Endothelial cell of umbilical vein (primary cell): ENCODE results near the gene FAM187B. TPM values are rescaled to one million over a fixed set of nuclear protein-coding genes. Genes with fewer than 3 reads are reported as not detected.

Experiments used
- BruUV-seq: library from RNA; stranded (reverse); fragments of 400-500 nt; replicated peaks from 2 replicates; lab custom pipeline; 2021; lab: Mats Ljungman, UMichigan
- CTCF ChIA-PET: fragments of 300-600, 350-600 bp; sonication (Branson Sonifier 250); formaldehyde crosslinking; loops from one replicate; lab custom pipeline; 2021; ENCODE audit warnings: antibody characterized with exemption, inconsistent platforms; lab: Charles Lee
- POLR2A ChIA-PET: fragments of 300-600, 350-600 bp; sonication (Branson Sonifier 250); formaldehyde crosslinking; loops from one replicate; lab custom pipeline; 2021; ENCODE audit warnings: antibody characterized with exemption, inconsistent platforms; lab: Charles Lee
- DNase-seq: peaks from one replicate; pipeline ENCODE4 v3.0.0-alpha.2; 2011; ENCODE audit warnings: low read depth, low spot score
- FAIRE-seq: peaks from 2 replicates; lab custom pipeline; 2011; peaks lifted over from hg19 to GRCh38; lab: Jason Lieb, UNC
- H2AFZ ChIP-seq: 2 replicates; pipeline ENCODE4 v1.6.0; 2012; ENCODE audit warnings: low read depth, low read length, control low read depth, inconsistent platforms
- H3K27ac ChIP-seq: 2 replicates; pipeline ENCODE4 v1.5.1; 2011; ENCODE audit warnings: low read depth, mild to moderate bottlenecking, control low read depth, low read length, moderate library complexity; ENCODE audit not compliant: insufficient read depth
- H3K27me3 ChIP-seq, 2 experiments: 2 replicates each; pipeline versions ENCODE4 v1.6.0 to v1.6.1; 2011; ENCODE audit warnings: low read length in 2 of 2, mixed read lengths in 1 of 2; ENCODE audit not compliant: control insufficient read depth in 2 of 2, insufficient read depth in 2 of 2
- H3K36me3 ChIP-seq, 2 experiments: 2 replicates in 1 of 2; 3 replicates in 1 of 2; pipeline ENCODE4 v1.5.1; 2011; ENCODE audit warnings: low read length in 2 of 2, mild to moderate bottlenecking in 1 of 2, moderate library complexity in 1 of 2; ENCODE audit not compliant: control insufficient read depth in 2 of 2, insufficient read depth in 2 of 2; ENCODE audit errors: extremely low read depth in 1 of 2
- H3K4me1 ChIP-seq: 3 replicates; pipeline ENCODE4 v1.5.1; 2011; ENCODE audit warnings: mild to moderate bottlenecking, low read length; ENCODE audit not compliant: control insufficient read depth, insufficient read depth; ENCODE audit errors: extremely low read depth
- H3K4me2 ChIP-seq: 2 replicates; pipeline ENCODE4 v1.6.1; 2011; ENCODE audit warnings: low read length, control low read depth, mixed read lengths; ENCODE audit not compliant: insufficient read depth
- H3K4me3 ChIP-seq, 3 experiments: fragments of 200-600 bp in 1 of 3; sonication (generic), shearing (Covaris generic) in 1 of 3; replicated peaks in 1 of 3; 2 replicates each; pipeline ENCODE4 v1.5.1; 2011 to 2016; ENCODE audit warnings: control low read depth in 3 of 3, low read length in 3 of 3, mild to moderate bottlenecking in 2 of 3, inconsistent platforms in 1 of 3, low read depth in 1 of 3, moderate library complexity in 1 of 3; ENCODE audit not compliant: insufficient read depth in 1 of 3
- H3K79me2 ChIP-seq: 2 replicates; pipeline ENCODE4 v1.6.0; 2012; ENCODE audit warnings: low read length, inconsistent platforms; ENCODE audit not compliant: control insufficient read depth, insufficient read depth
- H3K9ac ChIP-seq: replicated peaks from 2 replicates; pipeline ENCODE3; 2011; ENCODE audit warnings: low read length, control low read depth; ENCODE audit not compliant: insufficient read depth; ENCODE audit errors: extremely low read depth
- H3K9me1 ChIP-seq: replicated peaks from 3 replicates; pipeline ENCODE4 v1.6.0; 2011; ENCODE audit warnings: mild to moderate bottlenecking, low read length; ENCODE audit not compliant: control insufficient read depth, insufficient read depth; ENCODE audit errors: extremely low read depth
- H3K9me3 ChIP-seq: replicated peaks from 2 replicates; pipeline ENCODE4 v1.5.1; 2012; ENCODE audit warnings: low read length, inconsistent platforms; ENCODE audit not compliant: control insufficient read depth, insufficient read depth
- H4K20me1 ChIP-seq: replicated peaks from 2 replicates; pipeline ENCODE3; 2011; ENCODE audit warnings: mild to moderate bottlenecking, low read length; ENCODE audit not compliant: control insufficient read depth, insufficient read depth; ENCODE audit errors: extremely low read depth
- CTCF ChIP-seq, 2 donors: IDR thresholded peaks; 1 replicate in 1 of 2; 2 replicates in 1 of 2; pipeline ENCODE4 v1.5.1; 2011; ENCODE audit warnings: low read length in 2 of 2, mild to moderate bottlenecking in 2 of 2, moderate library complexity in 2 of 2, control low read depth in 1 of 2, inconsistent platforms in 1 of 2, low read depth in 1 of 2; ENCODE audit not compliant: insufficient read depth in 1 of 2; ENCODE audit errors: extremely low read depth in 1 of 2
- EZH2 ChIP-seq: IDR thresholded peaks from 2 replicates; pipeline ENCODE4 v1.6.1; 2012; ENCODE audit warnings: borderline replicate concordance, low read depth, mild to moderate bottlenecking, moderate library complexity, low read length, inconsistent platforms; ENCODE audit not compliant: severe bottlenecking
- FOS ChIP-seq: IDR thresholded peaks from 2 replicates; pipeline ENCODE4 v1.6.1; 2011; ENCODE audit warnings: mild to moderate bottlenecking, low read length, moderate library complexity, borderline replicate concordance; ENCODE audit not compliant: insufficient read depth
- JUN ChIP-seq: IDR thresholded peaks from 2 replicates; pipeline ENCODE4 v1.6.1; 2011; ENCODE audit warnings: borderline replicate concordance, low read depth; ENCODE audit not compliant: insufficient read length, insufficient read depth
- MAX ChIP-seq: IDR thresholded peaks from 2 replicates; pipeline ENCODE4 v1.6.1; 2011; ENCODE audit not compliant: insufficient read depth, insufficient read length
- MYC ChIP-seq: IDR thresholded peaks from one replicate; pipeline ENCODE4 v1.6.1; 2011; ENCODE audit warnings: mild to moderate bottlenecking, low read depth, low read length
- POLR2AphosphoS5 ChIP-seq: IDR thresholded peaks from 2 replicates; pipeline ENCODE4 v1.6.1; 2012; ENCODE audit warnings: low read depth, mild to moderate bottlenecking, control low read depth, low read length, moderate library complexity; ENCODE audit not compliant: insufficient read depth
- dilution Hi-C: fragments of 300-500 bp; cut with MboI; formaldehyde crosslinking; loops from one replicate; pipeline ENCODE4 v1.15.0; 2019; ENCODE audit warnings: low sequenced_read_pairs; ENCODE audit not compliant: extremely low pct_ligation_motif_present
- intact Hi-C: fragments of 100-400 bp; cut with micrococcal nuclease; formaldehyde crosslinking; loops from one replicate; pipeline ENCODE4 v1.10.0; 2022
- polyA plus RNA-seq, 4 experiments: library from polyadenylated mRNA; depleted of rRNA in 3 of 4; stranded (reverse) in 3 of 4; unstranded in 1 of 4; fragments of >200 nt; gene quantifications; 2 replicates each; pipeline versions ENCODE4 v1.2.1 to v1.2.3, GENCODE V29; 2011 to 2012; ENCODE audit warnings: missing spikeins in 1 of 4
- total RNA-seq: library from RNA; stranded (reverse); gene quantifications from 2 replicates; pipeline ENCODE4 v1.2.3, GENCODE V29; 2021

FAM187B gene
- total and polyA plus RNA-seq, 2 donors (not counting 3 experiments of a cell fraction or from before 2014, with no cell fraction given): not detected

GRCh38 chr19:35207391-35207871, 21.1 kb downstream of the FAM187B start:
- Histone ChIP-seq H3K9me3 (no peaks in the 10 kb centered on the region), H3K4me3 (no peak overlapping the region), H3K36me3 (no peaks in the 10 kb centered on the region), H2AFZ (no peak overlapping the region), H3K79me2 (no peaks in the 10 kb centered on the region), H3K27ac (no peak overlapping the region), H3K4me1 (peaks cover 6% of the 10 kb centered on the region), H3K4me2 (no peak overlapping the region), H3K9ac (no peak overlapping the region), H3K27me3 (peaks cover 0 to 2% of the 10 kb centered on the region in 2 experiments), H3K9me1 (no peaks in the 10 kb centered on the region), H4K20me1 (no peaks in the 10 kb centered on the region)
- dilution Hi-C loops: no loop called here
- DNase-seq (no peak), FAIRE-seq (no peak)
- TF ChIP-seq FOS (no peak), MAX (no peak), MYC (no peak), EZH2 (no peak), CTCF (IDR thresholded peaks at IDR 0.05; ENCODE audit: extremely low read depth in 1 of 2, insufficient read depth in 1 of 2, low read depth in 1 of 2, low read length in 2 of 2) (no peak), JUN (no peak), POLR2AphosphoS5 (no peak)
- ChIA-PET CTCF (no interaction called here), POLR2A (no interaction called here)
- no TSS peak for BruUV-seq
- intact Hi-C loops: no loop called here
